OCI-M2 (cell line): ENCODE measurements around the gene STAT5A.

Experiments
- DNase-seq: peaks from one replicate; lab custom pipeline; 2025; ENCODE audit not compliant: unreplicated experiment; lab: John Stamatoyannopoulos, UW

Gene STAT5A

DNA sequence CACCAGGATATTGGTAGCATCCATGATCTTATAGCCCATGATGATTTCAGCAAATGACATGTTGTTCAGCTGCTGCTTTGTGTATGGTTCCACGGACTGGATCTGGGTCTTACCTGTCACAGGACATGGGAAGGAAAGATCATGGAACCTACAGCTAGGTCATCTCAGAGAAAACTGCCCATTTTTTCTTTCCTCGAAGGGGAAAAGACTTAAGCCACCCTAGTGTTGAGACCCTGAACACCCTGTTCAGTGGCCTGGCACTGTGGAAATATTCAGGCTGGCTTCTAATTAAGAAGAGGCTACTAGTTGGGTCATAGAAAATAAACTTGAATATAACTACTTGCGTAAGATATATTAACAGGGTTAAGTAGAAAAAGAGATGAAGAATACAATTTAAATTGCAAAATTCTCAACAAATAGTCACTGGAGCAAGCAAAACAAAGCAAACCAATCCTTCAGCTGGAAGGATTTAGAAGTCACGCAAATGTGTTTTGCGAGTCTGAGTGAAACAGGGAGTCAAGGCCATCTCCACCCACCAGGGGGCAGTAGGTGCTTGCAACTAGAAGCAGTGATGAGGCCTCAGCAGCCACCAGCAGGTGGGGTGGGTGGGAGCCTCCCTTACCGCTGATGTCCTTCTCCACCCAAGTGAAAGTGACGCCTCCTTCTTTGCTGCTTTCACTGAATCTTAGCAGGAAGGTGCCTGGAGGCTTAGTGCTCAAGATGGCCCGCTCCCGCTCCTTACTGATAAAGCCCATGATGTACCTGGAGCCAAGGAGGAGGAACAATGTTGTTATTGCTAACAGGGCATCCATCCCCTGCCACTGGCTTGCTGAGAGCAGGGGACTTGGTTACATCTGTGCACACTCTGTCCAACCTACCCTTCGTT lies 34.3 kb downstream of the STAT5A start:
- peak; percentile 66 for DNase-seq

- DNase-seq = no peak
Observed at GRCh38 chr17:42323268-42323773, 35.0 kb downstream of the STAT5A start.

DNA sequence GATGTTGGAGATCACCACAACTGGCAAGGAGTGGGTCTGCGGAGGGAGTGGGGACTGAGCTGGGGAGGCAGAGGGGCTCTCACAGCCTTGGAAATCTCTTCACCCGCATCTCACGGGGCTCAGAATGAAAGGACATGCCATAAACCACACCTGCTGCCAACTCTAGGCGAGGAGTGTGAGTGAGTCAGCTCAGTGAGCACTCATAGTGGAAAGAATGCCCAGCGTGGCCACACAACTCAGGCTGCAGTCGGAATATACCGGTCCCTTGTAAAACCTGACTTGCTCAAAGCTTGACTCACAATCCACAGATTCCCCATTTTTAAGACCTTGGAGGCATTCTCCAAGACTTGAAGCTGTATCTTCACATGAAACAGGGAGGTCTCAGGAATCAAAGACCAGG lies 36.7 kb downstream of the STAT5A start:
- DNase-seq = no peak

GRCh38 chr17:42329025-42329976 lies 41.0 kb downstream of the STAT5A start:
- no peak for DNase-seq

DNA sequence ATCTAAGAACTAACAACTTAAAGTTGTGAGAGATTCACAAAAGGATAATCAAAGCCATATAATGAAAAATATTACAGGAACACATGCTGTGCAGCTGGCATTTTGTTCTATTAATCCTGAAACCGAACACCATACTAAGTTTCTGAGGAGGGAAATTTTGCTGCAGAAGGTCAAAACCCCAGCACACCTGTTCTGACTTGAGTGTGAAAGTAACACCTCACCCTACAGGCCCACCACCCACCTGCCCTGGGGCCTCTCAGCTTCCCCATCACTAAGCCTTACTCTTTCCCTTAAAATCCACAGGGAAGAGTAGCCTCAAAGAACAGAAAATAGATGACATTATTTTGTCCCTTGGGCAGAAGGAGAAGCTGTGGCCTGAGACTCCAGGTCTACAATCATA lies 44.8 kb downstream of the STAT5A start:
- DNase-seq = no peak

GRCh38 chr17:42334677-42335076 lies 46.4 kb downstream of the STAT5A start:
- no peak for DNase-seq

GRCh38 chr17:42337442-42337841 lies 49.1 kb downstream of the STAT5A start:
- DNase-seq = no peak

GRCh38 chr17:42338427-42338985 lies 50.2 kb downstream of the STAT5A start:
- DNase-seq = no peak

DNA sequence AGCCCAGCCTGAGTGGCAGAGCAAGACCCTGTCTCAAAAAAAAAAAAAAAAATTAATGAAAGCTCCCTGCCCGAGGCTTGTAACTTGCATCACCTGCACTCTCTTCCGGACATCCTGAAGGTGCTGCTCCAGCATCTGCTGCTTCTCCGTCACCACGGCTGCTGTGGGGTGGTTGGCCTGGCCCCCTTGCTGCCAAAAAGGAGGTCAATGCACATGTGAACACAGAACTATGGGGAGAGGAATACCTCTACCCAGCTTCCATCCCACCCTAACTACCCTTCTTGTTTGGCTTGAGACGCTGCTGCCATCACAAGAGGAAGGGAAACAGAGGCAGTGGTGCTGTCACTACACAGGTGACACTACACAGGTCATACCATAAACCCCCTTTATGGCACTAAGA lies 50.9 kb downstream of the STAT5A start:
- no peak for DNase-seq

DNA sequence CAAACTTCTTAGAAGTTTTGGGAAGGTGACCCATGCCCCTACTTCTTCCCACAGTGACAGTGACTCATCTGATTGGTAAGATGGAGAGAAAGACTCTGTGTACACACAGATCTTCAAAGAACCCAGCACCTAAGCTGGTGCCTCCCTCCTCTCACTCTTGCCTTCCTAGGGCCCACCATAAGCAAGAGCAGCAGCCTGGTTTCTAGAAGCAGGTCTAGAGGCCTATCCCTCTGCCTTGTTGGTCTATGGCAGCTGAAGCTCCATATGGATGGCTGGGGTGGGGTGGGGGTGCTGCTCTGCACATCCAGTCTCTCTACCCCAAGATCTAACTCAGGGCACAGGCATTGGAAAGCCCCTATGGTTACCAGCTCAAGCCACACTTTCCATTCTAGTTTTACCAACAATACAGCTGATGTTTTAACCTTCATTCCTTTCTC lies 52.4 kb downstream of the STAT5A start:
- no peak for DNase-seq

DNA sequence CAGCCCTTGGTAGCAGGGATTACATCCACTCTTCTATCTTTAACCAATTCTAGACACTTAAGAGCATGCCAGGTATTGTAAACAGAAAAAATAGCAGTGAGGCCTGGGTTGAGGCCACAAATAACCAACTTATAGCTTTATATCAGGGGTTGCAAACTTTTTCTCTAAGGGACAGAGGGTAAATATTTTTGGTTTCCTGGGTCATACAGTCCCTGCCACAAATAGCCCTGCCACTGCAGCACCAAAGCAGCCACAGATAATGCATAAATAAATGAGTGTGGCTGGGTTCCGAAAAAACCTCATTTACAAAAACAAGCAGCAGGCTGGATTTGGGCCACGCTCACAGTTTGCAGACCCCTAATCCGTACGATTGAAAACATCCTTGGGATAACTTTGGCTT lies 53.3 kb downstream of the STAT5A start:
- DNase-seq = no peak

DNA sequence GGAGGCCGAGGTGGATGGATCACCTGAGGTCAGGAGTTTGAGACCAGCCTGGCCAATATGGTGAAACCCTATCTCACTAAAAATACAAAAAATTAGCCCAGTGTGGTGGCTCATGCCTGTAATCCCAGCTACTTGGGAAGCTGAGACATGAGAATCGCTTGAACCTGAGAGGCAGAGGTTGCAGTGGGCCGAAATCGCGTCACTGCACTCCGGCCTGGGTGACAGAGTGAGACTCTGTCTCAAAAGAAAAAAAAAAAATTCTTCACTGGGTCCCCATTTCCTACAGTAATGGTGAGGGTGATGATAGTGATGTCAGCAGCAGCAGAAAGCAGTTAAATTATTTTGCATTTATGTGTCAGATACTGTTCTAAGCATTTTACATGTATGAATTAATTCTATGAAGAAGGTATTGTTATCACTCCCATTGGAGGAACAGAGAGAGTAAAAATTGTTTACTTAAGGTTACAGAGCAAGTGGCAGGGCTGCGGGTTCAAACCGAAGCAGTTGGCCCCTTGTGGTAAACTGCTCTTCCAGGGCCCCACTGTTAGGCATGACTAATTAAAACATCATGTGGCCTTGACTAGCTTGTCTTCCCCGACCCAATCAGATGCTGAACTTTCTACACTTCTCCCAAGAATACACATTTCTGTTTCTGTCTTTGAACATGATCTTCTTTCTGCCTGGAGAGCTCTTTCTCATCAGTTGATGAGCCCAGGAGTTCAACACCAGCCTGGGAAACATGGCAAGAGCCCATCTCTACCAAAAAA lies 54.1 kb downstream of the STAT5A start:
- DNase-seq = no peak

DNA sequence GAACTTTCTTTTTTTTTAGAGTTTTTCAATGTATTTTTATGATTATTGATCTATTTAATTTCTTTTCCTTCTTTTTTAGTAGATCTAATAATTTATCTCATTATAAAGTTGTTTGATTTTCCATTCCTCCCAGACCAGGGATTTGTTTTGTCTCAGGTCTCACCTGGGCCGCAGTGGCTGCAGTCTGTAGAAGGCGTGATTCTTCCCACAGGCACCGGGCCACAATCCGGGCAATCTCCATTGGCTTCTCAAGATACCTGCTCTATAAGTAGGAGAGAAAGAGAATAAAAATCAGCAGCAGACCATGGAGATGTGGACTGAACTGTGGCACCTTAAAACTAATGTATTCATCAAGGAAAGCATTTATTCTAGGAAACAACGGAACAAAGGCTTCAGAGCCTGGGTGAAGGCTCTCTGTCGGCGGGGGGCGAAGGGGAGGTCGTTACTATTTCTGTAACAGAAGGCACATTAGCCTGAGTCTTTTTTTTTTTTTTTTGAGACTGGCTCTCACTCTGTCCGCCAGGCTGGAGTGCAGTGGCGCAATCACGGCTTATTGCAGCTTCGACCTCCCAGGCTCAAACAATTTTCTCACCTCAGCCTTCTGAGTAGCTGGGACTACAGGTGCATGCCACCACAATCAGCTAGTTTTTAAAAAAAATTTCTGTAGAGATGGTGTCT lies 57.2 kb downstream of the STAT5A start:
- DNase-seq = no peak

DNA sequence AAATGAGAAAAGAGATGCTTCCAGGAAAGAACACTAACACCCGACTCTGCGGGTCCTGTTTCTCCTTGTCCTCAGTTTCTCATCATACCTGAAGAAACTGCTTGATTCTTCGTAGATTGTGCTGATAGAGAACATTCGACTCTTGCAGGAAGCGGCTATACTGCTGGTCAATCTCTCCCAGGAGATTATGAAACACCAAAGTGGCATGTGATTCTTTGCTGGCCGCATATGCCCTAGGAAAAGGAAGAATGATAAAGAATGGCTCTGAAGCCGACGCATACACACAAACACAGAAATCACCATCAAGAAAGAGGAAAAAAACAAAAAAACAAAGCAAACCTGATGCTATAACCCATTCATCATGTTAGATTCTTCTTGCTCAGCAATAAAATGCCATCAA lies 58.2 kb downstream of the STAT5A start:
- no peak for DNase-seq

GRCh38 chr17:42347198-42347597 lies 58.9 kb downstream of the STAT5A start:
- no peak for DNase-seq

- no peak for DNase-seq
Observed at GRCh38 chr17:42347606-42348005, 59.3 kb downstream of the STAT5A start.

DNA sequence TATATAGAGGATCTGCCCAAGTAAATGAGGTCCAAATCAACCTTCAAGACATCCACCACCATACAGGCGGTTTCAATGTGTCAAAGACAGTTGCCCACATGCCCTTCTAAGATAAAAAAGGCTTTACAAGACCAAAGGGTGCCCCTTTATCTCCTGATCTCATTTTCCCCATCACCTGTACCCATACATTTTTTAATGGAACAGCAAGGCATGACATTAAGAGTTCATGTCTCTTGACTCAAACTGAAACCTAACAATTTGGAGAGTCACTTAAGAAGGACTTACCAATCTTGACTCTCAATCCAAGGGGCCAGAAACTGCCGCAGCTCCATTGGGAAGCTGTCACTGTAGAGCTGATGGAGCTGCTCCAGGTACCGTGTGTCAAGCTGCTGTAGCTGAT lies 59.8 kb downstream of the STAT5A start:
- DNase-seq = no peak

DNA sequence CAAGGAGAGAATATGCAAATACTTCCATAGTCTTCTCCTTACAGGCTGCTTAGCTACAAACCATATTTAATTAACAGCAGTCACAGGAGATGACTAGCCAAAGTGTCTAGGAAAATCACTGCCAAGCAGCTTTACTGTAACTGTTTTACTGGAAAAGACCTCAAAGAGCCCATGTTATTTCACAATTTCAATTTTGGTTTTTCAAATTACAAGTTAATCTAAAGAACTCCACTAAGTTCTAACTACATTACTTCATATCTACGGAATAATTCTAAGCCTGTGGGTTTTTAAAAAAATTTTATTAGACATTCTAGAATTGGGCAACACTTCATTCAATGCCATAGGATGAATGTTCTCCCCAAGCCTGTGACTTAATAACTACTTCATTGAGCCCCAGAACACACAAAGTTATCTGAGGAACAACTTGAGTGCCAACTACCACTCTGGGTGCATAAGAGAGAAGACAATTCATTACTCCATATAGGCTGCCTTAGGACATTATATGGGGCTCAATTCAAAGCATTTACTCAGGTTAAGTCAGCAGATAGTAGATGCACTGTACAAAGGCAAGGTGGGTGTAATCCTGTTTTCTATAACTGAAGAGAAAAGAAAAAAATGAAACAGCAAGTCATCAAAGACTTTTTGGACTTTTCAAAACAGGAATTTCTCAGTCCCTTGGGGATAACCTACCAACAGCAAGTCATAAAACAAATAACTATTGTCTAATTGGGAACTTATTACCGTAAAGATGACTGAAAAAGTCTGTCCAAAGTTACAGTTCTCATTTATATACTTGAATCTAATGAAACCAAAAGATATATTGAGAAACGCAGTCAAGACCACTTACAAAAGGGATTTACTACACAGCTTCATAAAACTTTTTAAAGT lies 66.9 kb downstream of the STAT5A start:
- no peak for DNase-seq

DNA sequence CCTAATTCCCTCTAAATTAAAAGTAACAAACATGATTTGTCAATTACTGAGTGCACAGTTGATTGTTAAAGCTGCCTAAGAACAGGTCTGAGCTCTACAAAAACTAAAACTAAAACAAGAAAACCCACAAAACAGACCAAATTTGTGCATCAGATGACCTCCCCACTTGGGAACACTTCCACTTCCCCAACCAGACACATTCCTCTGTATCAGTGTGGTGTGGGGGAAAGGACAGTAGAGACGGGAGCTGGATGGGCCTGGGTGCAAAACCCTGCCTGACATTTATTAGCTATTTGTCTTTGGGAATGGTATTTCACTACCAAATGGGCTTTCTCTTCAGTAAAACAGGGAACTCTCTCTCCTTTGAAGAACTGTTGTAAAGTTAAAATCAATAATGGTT lies 70.1 kb downstream of the STAT5A start:
- DNase-seq = no peak
